Sciatic nerve (tissue), 2 donors: ENCODE data around the gene CBX6. TPM values are rescaled to one million over a fixed set of nuclear protein-coding genes. Genes with fewer than 3 reads are reported as not detected.
"Not testable (repeated sequence)": the region's sequence is repeated elsewhere in the genome, so short reads cannot be mapped to it uniquely, and the experiment has no call there.

Source experiments
- ATAC-seq: fragments of 200-7000 bp; cut with Tn5 transposase; one replicate; pipeline ENCODE4 v1.9.1; 2020; ENCODE audit warnings: mild to moderate bottlenecking, moderate library complexity
- DNase-seq: peaks from one replicate; pipeline ENCODE4 v3.0.0-alpha.2; 2020; ENCODE audit warnings: low spot score
- intact Hi-C: fragments of 100-400 bp; cut with DNase I; formaldehyde crosslinking; loops from one replicate; pipeline ENCODE4 v1.14.2; 2022
- total RNA-seq: library from RNA; stranded (reverse); fragmentation: NEBNext Ultra II Directional; extraction: Animal tissue kit (Norgen Biotek cat#: 25700); gene quantifications from one replicate; pipeline ENCODE4 v1.2.1, GENCODE V29; 2021
- donor health status: DM: no; HTN: no; CAD: no.
- donor health status: DM: no; HTN: no; CAD: no.

The CBX6 gene
- total RNA-seq: 83.5 TPM

GRCh38 chr22:38872172-38872830 is at the start of gene CBX6:
Gene CBX6 (minus strand): TSS chr22:38872216. CDS start chr22:38872190, 26 bp downstream.
- peak; percentile 98 for DNase-seq
- intact Hi-C loops: loop anchor here (10.0 kb wide), 1 partner anchor 52 kb away; no protein-coding TSS in a partner anchor
- ATAC-seq: peak; percentile 91

GRCh38 chr22:38921806-38922205 is 49.8 kb upstream of the CBX6 start:
- DNase-seq (no peak), ATAC-seq (no peak)
- intact Hi-C loops: loop anchor here (10.0 kb wide), 1 partner anchor 47 kb away; the partner anchor contains the start of gene CBX6

- ATAC-seq (no peak), DNase-seq (no peak)
- intact Hi-C loops: loop anchor here (10.0 kb wide), 1 partner anchor 46 kb away; the partner anchor contains the start of gene CBX6
These were observed 49.1 kb upstream of the CBX6 start for GRCh38 chr22:38921120-38921519.

- ATAC-seq (no peak), DNase-seq (no peak)
- intact Hi-C loops: loop anchor here (10.0 kb wide), 1 partner anchor 45 kb away; the partner anchor contains the start of gene CBX6
These were observed 47.7 kb upstream of the CBX6 start for GRCh38 chr22:38919631-38920190.

- DNase-seq: no peak
- ATAC-seq: no peak
- intact Hi-C loops: no loop called here
These were observed 39.4 kb upstream of the CBX6 start for GRCh38 chr22:38911434-38911833.

- DNase-seq: no peak
- no peak for ATAC-seq
- intact Hi-C loops: no loop called here
These were observed 35.8 kb upstream of the CBX6 start for GRCh38 chr22:38907767-38908166.

- DNase-seq (no peak), ATAC-seq (no peak)
- intact Hi-C loops: no loop called here
These were observed 34.0 kb upstream of the CBX6 start for GRCh38 chr22:38906052-38906451.

- intact Hi-C loops, DNase-seq, ATAC-seq: not testable (repeated sequence)
These were observed 32.1 kb upstream of the CBX6 start for GRCh38 chr22:38904052-38904617.

GRCh38 chr22:38901111-38901641 is 29.2 kb upstream of the CBX6 start:
- intact Hi-C loops: no loop called here
- ATAC-seq: no peak
- no peak for DNase-seq

GRCh38 chr22:38900677-38901076 is 28.7 kb upstream of the CBX6 start:
- intact Hi-C loops: no loop called here
- DNase-seq (no peak), ATAC-seq (no peak)

GRCh38 chr22:38891256-38891655 is 19.2 kb upstream of the CBX6 start:
- ATAC-seq: no peak
- intact Hi-C loops: no loop called here
- no peak for DNase-seq

- intact Hi-C loops: no loop called here
These were observed 18.4 kb upstream of the CBX6 start for GRCh38 chr22:38890377-38890776.

GRCh38 chr22:38886333-38886732 is 14.3 kb upstream of the CBX6 start:
- DNase-seq (no peak), ATAC-seq (no peak)
- intact Hi-C loops: no loop called here

More at GRCh38 chr22:38890377-38890776, 18.4 kb upstream of the CBX6 start:
- ATAC-seq: no peak
- DNase-seq: no peak

- intact Hi-C loops: no loop called here
- peak; percentile 42 for DNase-seq
- ATAC-seq: no peak
These were observed 11.1 kb upstream of the CBX6 start for GRCh38 chr22:38882972-38883622.

GRCh38 chr22:38881997-38882879 is 10.2 kb upstream of the CBX6 start:
- intact Hi-C loops: no loop called here
- DNase-seq: peak; percentile 65

GRCh38 chr22:38881464-38881871 is 9.5 kb upstream of the CBX6 start:
- DNase-seq: peak; percentile 78
- intact Hi-C loops: no loop called here

More at GRCh38 chr22:38881997-38882879, 10.2 kb upstream of the CBX6 start:
- ATAC-seq: peak; percentile 78

GRCh38 chr22:38879961-38880360 is 7.9 kb upstream of the CBX6 start:
- ATAC-seq: no peak
- intact Hi-C loops: loop anchor here (10.0 kb wide), 1 partner anchor 45 kb away; no protein-coding TSS in a partner anchor
- no peak for DNase-seq

More at GRCh38 chr22:38881464-38881871, 9.5 kb upstream of the CBX6 start:
- ATAC-seq: peak; percentile 90

GRCh38 chr22:38879108-38879729 is 7.2 kb upstream of the CBX6 start:
- DNase-seq: no peak
- intact Hi-C loops: loop anchor here (10.0 kb wide), 1 partner anchor 46 kb away; no protein-coding TSS in a partner anchor
- ATAC-seq: no peak
